HG02884 (cell line): ENCODE data around the gene NHSL2.

ENCODE experiments used
- ATAC-seq: cut with Tn5 transposase; IDR thresholded peaks from one replicate; pipeline ENCODE4 v1.9.1; 2021; ENCODE audit warnings: mild to moderate bottlenecking, moderate library complexity; ENCODE audit not compliant: unreplicated experiment

Gene NHSL2

DNA sequence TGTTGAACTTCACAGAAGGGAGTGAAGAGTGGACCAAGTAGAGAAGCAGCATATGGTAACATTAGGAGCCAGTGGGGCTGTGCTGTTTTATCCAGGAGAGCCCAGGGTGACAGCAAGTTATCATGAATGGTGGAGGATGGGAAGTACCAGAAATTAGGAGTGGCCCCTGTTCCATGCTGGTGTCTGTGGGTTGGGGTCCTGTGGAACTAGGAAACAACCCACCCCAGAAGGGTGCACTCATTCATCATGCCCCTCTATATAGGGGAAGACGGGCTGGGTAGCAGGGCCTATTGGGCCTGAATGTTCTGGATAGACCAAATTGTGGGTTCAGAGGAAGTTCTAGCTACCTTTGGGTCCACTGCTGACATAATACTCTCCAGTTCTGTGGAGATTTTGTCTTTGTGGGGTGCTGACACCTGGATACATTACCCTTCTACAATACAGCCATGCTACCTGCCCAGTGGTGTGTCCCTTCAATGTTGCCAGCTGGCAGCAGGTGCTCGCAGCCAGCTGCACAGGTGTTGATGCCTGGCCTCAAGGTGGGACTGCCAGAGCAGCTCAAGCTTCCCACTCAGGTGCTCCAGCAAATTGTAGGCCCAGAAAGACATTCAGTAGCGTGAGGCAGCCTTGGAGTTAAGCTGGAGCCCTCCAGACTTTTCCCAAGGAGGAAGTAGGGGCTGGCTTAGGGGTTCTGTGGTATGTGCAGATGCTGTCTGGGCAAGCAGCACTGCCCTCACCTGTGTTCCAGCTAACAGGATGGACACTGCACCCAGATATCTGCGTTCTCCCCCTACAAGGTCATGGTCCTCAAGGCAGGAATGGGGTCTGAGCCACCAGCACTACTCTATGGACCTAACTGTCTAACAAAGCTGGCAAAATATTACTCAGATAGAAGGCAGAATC lies 106.5 kb downstream of the NHSL2 start:
- ATAC-seq, result no peak

DNA sequence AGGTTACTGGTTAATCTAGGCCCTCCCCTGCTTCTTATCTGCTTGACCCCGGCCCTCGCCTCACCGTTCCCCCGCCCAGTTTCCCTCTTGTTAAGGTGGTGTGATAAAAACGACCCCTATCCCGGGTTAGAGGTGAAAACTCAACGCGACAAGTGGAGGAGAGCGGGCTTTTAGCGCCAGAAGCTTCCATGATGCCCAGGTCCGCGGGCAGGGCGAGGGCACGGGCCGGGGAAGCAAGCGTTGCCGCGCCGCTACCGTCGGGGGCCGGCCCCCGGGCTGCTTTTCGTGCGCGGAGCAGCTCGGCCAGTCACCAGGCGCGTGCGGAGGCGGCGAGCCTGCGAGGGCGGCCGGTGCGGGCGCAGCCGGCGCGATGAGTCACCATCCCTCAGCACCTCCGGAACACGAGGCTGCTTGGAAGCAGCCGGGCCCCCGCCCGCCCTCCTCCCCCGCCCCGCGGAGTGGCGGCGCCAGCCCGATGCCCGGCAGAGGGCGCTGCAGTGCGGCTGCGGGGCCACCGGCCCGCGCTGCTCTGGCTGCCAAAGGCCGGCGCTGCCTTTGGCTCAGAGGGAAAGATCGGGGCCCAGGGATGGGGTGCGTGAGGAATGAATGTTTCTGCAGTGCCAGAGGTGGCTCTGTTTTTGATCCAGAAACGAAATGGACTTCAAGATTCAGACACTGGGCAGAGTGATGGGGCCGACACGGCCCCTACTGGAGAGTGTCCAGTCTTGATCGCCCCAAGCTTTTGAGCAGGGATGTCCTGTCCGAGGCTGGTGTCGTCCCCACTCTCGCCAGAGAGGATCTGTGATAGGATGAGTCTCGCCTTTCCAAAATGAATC lies 107.8 kb downstream of the NHSL2 start:
- ATAC-seq, result peak; percentile 56

DNA sequence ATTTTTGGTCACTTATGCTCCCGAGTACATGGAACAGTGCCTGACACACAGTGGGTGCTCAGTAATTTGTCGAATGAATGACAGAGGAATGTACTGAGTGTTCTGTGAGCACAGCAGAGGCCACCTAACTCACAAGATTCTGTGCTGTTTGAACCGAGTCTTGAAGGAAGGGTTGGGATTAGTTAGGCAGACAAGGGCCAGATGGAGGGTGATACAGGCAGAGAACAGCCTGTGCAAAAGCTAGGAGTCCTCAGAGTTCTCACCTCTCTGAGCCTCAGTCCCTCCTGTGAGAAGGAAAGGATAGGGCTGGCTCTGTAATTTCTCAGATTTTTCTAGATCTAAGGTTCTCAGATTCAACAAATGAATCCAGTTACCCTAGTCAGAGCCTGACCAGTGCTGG lies 108.8 kb downstream of the NHSL2 start:
- no peak for ATAC-seq

DNA sequence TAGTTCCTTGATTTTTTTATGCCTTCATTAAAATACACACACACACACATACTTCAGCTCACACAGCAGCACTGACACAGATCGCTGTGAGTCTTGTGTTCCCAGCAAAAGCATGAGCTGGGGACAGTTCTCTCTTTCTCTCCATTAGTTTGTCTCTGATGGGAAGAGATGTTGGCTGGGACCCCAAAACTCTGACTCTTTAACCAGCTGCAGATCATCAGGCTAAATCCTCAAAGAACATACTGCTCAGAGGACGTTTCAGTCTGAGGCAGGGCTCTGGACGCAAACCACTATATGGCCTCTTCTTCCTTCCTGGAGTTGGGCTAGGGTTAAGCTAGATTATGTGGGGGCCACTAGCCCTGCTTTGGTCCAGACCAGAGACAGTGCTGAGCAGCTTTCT lies 109.6 kb downstream of the NHSL2 start:
- ATAC-seq, result no peak

DNA sequence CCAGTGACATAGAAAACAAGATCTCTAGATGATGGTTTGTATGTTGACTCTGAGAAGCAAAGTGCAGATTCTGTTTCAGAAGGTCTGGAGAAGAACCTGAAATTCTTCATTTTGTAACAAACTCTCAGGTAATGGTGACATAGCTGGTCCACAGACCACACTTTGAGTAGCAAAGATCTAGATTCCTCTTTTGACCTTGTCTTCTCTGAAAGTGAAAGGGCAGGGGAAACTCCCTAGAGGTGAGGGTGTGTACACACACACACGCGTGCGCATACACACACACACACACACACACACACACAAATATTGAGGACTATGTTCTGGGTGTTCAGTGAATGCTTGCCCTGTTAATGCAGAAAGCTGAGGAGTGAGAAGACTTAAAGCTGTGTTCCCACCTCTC lies 110.1 kb downstream of the NHSL2 start:
- no peak for ATAC-seq

DNA sequence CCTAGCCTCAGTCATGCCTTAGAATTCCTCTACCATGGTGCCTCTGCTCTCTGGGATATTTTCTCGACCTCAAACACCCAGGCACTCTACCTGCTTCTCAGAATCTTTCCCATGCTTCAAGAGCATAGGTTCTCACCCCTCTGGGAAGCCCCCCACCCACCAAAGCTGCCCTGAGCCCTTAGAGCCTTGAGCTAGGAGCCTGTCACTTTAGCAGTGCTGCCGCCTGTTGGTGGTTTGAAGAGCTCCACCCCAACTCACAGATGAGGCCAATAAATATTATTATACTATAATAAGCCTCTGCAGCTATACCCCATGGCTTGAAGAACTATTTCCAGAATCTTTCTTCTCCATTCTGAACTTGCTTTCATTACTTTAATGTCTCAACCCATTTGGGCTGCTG lies 111.3 kb downstream of the NHSL2 start:
- no peak for ATAC-seq

- no peak for ATAC-seq
These were observed 112.4 kb downstream of the NHSL2 start for GRCh38 chrX:72023071-72023470.

DNA sequence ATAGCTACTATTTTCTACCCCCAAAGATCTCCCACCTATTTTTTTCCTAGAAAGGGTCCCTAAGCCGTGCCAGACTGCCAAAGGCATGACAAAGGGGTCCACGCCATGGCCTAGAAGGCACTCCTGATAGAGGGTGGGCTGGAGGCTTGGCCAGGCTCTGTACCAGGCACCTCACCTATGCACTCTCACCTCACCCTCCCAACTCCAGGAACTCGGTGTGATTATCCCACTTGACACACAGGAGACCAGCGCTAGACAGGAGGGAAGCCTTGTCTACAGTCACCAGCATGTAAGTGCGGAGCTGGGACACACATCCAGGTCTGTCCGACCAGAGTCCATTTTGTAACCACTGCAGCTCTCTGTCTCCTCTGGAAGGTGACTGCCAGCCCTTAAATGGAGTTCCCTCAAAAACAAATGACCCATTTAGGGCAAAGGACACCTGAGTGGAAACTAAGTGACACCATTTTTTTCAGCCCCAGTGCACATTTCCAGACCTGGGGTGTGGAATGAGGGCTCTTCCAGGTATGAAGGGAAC lies 114.7 kb downstream of the NHSL2 start:
- no peak for ATAC-seq

- no peak for ATAC-seq
These were observed 115.8 kb downstream of the NHSL2 start for GRCh38 chrX:72026341-72027023.

- ATAC-seq, result no peak
These were observed 116.6 kb downstream of the NHSL2 start for GRCh38 chrX:72027024-72027913.

DNA sequence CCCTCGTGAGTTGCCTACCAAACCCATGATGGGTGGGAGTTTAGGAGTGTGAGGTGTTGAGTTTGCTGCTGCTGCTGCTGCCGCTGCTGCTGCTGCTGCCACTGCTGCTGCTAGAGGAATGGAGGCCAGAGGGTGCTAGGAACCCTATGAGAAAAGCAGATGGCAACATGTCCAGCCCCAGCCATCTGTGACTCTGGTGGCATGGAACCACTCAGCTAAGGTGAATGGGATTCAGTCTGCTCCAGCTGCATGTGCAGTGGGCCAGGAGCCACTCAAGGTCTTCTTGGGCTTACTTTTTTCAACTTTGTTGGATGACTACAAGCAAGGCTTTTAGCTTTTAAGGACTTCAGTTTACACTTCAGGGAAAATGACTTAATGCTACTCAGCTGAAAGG lies 117.3 kb downstream of the NHSL2 start:
- no peak for ATAC-seq

- ATAC-seq, result no peak
These were observed 118.2 kb downstream of the NHSL2 start for GRCh38 chrX:72028701-72029470.

GRCh38 chrX:72029483-72030411 lies 119.1 kb downstream of the NHSL2 start:
- ATAC-seq, result no peak

- ATAC-seq, result no peak
These were observed 119.8 kb downstream of the NHSL2 start for GRCh38 chrX:72030431-72030830.

DNA sequence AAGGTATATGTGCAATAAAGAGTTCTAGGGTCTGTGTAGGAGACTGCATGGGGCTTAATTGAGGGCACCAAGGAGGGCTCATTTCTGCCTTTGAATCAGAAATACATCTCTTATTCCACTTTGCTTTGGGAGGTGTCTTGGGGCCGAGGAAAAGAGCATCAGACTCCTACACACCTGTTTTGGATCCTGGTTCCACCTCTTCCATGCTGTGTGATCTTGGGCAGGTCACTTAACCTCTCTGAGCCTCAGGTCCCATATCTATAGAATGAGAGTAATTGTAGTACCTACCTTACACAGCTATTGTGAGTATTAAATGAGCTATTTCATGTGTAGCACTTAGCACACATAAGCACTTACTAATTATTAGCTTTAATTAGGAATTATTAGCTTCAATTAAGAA lies 120.5 kb downstream of the NHSL2 start:
- no peak for ATAC-seq

GRCh38 chrX:72031634-72032033 lies 121.0 kb downstream of the NHSL2 start:
- ATAC-seq, result no peak

GRCh38 chrX:72037601-72038000 lies 127.0 kb downstream of the NHSL2 start:
- ATAC-seq, result no peak

DNA sequence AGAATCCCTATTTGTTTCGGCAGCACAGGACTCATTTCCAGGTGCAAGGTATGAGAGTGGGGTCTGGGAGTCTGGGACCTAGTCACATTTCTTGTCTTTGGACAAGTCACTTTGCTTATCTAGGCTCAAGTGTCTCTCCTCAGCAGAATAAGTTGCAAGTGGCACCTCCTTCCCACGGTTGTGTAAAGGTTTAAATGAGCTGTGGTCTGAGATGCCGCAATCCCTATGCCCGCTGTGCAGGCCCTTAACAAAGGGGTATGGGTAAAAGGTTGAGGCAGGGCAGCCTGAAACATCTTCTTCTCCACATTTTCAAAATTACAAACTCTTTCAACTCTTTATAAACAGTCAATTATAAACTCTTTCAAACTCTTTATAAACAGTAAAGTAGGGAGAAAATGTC lies 127.4 kb downstream of the NHSL2 start:
- no peak for ATAC-seq
